ENCODE measurements around the gene PACSIN2. TPM values are rescaled to one million over a fixed set of nuclear protein-coding genes. Genes with fewer than 3 reads are reported as not detected.
A peak's percentile ranks its signal among the peaks of the same experiment; 100 is the strongest.

Gene PACSIN2
- total RNA-seq, 1 experiment from 2014 or later: 46.2 TPM

DNA sequence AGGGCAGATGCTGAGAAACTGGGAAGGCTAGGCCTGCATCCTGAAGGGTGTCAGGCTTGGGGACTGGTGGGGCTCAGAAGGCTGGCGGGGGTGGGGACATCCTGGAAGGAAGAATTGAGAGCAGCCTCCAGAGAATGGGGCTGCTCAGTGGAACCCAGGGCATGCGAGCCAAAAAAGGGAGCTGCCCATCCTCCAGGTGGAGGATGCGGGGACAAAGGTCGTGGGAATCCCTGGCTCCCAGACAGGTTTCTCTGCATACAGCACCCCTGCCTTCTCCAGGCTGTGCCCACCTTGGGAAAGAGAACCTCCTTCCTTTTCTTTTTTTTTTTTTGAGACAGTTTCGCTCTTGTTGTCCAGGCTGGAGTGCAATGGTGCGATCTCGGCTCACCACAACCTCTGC, 117.0 kb downstream of the PACSIN2 start:
- no peaks in the 10 kb centered on the region for H3K36me3 ChIP-seq
- H3K9me3 ChIP-seq: no peaks in the 10 kb centered on the region
- DNase-seq: no peak
- no peaks in the 10 kb centered on the region for H3K27me3 ChIP-seq
- no peak overlapping the region for H3K4me3 ChIP-seq

DNA sequence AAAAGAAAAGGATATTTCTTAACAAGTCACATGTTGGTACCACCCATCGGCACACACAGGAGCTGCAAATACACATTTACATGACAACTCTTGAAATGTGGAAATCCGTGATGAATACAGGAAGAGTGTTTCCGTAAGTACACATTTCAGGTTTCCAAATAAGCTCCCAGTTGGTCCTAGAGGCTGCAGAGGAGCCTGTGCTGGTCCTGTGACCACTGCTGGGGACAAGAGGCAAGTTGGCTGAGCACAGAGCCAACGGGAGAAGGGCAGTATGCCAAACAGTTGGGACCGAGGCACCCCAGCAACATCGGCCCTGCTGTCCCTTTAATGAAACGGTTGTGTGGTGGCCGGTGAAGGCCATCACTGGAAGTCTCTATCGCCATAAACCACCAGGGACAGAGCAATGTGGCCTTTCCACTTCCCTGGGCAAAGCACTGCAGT, 119.4 kb downstream of the PACSIN2 start:
- Histone ChIP-seq H3K36me3 (peaks cover 4% of the 10 kb centered on the region; the same call in 1 of the 2 replicates), H3K4me3 (no peak overlapping the region), H3K27me3 (no peaks in the 10 kb centered on the region), H3K9me3 (no peaks in the 10 kb centered on the region)
- no peak for DNase-seq

DNA sequence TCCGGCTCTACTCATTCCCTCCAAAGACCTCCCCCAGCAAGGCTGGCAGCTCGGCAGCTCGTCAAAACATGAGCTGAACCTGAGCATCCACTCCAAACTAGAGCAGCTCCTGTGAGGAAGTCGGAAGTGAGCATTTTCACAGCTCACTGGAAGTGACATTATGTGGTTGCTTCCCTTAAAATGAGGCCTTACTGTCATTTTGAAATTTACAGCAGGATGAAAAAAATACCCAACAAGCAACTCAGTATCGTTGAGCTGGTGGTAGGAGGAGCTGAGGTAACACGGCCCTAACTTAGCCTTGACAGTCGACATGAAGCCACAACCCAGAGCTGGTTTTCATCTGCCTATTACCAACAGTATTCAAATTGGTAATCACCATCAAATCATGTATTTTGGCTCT, 119.9 kb downstream of the PACSIN2 start:
- Histone ChIP-seq H3K4me3 (no peak overlapping the region), H3K9me3 (no peaks in the 10 kb centered on the region), H3K36me3 (peaks cover 4% of the 10 kb centered on the region; the same call in 1 of the 2 replicates), H3K27me3 (no peaks in the 10 kb centered on the region)
- DNase-seq: no peak

DNA sequence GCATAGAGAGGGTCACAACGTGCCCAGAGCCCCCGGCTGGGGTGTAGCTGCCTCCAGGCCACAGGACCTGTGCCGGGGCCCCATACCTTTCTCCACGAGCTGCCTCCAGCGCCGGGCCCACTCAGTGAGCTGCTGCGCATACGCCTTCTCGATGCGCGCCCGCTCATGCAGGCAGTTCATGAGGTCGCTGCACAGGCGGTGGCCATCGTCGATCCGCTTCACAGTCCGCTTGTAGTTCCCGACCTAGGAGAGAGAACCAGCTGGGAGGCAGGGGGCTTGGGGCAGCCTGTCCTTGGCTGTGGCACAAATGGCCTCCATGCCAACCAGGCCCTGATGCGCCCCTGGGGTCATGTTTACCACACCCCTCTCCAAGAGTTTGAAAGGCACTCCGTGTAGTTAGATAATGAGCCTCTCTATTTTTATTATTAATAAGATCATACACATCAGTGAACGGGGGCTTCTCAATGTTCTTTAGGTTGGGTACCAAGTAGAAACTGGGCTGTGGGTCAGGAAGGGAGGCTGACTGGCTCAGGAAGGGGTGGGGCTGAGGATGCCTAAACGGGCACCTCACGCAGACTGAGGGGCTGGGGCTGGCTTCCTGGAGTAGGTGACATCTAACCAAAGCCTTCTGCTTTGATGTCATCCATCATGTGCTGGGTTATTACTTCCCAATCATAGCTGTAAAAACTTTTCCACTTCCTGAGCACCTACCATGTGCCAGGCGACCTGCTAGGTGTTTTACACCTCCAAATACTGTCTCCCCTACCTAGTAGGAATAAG, 121.4 kb downstream of the PACSIN2 start:
- Histone ChIP-seq H3K36me3 (peaks cover 4% of the 10 kb centered on the region; the same call in 1 of the 2 replicates), H3K4me3 (no peak overlapping the region), H3K9me3 (no peaks in the 10 kb centered on the region), H3K27me3 (no peaks in the 10 kb centered on the region)
- no peak for DNase-seq

DNA sequence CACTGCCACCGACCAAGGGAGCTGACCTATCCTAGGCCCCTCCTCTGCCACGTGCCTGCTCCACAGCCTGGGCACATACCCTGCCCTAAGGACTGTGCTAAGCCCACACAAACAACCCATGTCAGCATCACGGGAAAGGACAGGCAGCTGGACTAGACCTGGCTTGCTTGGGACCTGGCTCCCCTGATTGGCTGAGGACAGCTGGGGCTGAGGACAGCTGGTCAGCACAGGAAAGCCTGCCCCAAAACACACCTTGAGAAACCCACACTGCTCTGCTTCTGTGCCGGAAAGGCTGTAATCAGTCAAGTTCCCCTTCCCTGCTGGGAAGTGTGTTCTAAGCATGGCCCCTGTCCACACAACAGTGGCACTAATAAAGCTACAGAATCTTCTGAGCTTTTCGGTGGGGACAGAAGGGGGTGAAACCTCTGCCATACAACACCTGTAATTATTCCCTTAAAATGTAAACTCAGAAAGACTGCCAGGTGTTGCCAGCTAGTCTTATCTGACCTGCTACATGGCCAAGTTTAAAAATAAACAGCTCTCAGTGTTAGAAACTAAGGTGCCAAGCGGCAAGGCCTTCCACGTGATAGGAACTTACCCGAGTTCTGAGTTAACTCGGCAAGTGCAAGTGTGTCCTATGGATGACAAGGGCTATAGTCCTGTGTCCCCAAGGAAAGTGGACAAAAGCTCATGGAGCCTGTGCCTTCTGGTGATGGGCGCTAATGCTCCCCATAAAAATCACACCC, 122.2 kb downstream of the PACSIN2 start:
- Histone ChIP-seq H3K9me3 (no peaks in the 10 kb centered on the region), H3K36me3 (peaks cover 8% of the 10 kb centered on the region; the same call in 1 of the 2 replicates), H3K27me3 (no peaks in the 10 kb centered on the region), H3K4me3 (no peak overlapping the region)
- no peak for DNase-seq

DNA sequence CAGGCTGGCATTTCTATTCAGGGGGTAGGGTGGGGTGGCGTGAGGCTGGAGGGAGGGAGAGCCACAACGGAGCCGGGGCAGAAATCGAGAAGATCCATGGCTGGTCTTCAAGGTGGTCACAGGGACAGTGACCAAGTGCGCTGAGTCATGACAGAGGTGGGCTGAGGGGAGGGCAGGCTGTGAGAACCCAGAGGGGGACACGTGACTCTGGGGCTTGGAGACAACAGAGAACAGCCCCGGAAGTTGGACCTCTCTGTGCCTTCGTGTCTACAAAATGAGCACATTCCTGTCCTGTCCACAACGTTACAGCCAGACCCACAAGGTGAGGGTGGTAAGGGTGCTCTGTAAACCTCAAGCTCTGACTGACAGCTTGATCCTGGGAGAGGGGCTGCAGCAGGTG, 122.8 kb downstream of the PACSIN2 start:
- Histone ChIP-seq H3K36me3 (peaks cover 8% of the 10 kb centered on the region; the same call in 1 of the 2 replicates), H3K4me3 (no peak overlapping the region), H3K27me3 (no peaks in the 10 kb centered on the region), H3K9me3 (no peaks in the 10 kb centered on the region)
- no peak for DNase-seq

DNA sequence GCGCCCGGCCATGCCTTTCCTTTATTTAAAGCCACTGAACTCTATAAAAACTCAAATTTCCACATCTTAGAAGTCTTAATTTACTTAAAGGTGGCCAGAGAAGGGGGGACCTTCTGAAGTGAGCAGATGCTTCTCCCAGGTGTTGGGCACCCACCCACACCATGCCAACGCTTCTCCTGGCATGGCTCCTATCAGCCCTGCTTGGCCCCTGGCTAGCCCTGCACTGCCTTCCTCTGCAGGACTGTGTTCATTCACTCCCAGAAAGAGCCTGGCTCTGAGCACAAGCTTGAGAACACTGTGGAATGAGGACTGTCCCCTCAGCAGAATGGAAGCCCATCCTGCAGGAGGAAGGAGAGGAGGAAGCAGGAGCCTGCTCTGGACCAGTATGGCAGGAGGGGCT, 123.3 kb downstream of the PACSIN2 start:
- DNase-seq: no peak
- Histone ChIP-seq H3K9me3 (no peaks in the 10 kb centered on the region), H3K4me3 (no peak overlapping the region), H3K27me3 (no peaks in the 10 kb centered on the region), H3K36me3 (peaks cover 8% of the 10 kb centered on the region; the same call in 1 of the 2 replicates)

DNA sequence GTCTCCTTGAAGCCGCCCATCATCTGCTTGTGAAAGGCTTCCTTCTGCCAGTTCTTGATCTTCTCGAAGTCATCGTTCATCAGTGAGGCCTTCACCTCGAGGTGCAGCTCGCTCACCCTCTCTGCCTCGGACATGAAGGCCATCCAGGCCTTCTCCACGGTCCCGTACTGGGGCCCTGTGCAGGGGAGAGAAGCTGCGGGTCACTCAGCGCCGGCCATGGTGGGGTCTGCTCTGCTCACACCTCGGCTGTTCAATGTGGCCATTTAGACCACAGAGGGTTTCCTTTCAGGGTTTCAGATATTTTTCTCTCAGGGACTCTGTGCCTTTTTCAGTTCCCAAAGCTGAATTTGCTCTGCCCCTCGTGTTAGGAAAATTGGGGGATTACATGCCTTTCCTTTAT, 123.9 kb downstream of the PACSIN2 start:
- no peaks in the 10 kb centered on the region for H3K9me3 ChIP-seq
- H3K36me3 ChIP-seq: peaks cover 11% of the 10 kb centered on the region
- no peak overlapping the region for H3K4me3 ChIP-seq
- no peak for DNase-seq
- H3K27me3 ChIP-seq: no peaks in the 10 kb centered on the region

DNA sequence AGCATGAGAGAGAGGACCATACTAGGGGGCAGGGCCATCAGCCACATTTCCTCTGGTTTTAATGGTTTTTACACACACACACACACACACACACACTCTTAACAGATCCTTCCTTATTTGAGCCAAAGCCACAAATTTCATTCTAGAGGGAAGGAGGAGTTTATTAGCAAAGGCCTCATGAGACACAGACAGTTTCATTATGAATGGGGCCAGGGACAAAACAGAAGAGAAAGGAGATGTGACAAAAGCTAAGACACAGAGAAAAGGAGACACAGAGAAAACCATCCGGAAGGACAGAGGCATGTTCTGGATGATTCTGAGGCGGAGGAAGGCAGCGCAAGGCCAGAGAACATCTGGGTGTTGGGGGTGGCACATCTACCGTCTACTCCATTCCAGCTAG, 125.6 kb downstream of the PACSIN2 start:
- H3K9me3 ChIP-seq: no peaks in the 10 kb centered on the region
- no peak for DNase-seq
- peaks cover 20% of the 10 kb centered on the region for H3K36me3 ChIP-seq
- no peaks in the 10 kb centered on the region for H3K27me3 ChIP-seq
- no peak overlapping the region for H3K4me3 ChIP-seq

DNA sequence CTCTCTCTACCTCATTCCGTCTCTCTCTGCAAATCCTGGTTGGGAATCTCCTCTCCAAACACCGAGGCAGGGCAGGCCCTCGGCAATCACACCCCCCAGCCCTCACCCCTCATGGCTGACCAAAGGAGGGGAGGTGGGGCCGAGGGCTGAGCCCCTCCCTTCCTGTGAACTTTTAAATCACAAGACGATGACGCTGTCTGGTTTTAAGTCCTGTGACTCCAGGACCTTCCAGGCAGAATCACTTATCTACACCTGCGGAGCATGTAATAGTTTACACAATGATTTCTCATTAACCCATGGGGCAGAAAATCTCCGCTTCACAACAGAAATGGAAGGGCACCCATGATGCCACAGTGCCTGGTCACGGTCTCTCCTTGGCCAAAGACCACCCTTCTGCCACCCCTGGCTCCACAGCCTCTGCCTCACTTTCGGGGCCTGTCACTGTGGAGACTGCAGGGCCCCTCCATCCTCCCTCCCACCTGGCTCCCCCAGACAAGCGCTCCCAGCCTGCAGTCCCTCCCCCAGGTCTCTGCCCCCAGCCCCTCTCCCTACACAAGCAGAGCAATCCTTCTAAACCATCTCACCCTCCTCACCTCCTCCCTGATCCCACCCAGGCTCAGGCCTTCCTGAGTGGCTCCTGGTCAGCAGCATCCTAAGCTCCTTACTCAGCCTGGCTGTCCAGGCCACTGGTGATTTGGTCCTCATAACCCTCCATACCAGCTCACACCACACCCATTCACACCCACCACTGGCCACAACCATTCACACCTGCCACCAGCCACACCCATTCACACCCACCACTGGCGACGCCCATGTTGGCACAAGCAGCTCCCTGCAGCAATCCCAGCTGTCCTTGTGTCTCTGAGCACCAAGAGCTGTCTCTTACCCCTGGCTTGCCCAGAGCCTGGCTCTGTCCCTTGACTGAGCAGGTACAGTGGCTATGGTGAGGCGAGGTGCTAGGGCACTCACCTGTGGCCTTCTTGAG, 127.1 kb downstream of the PACSIN2 start:
- no peak for DNase-seq
- no peaks in the 10 kb centered on the region for H3K9me3 ChIP-seq
- peaks cover 23% of the 10 kb centered on the region for H3K36me3 ChIP-seq
- no peak overlapping the region for H3K4me3 ChIP-seq
- no peaks in the 10 kb centered on the region for H3K27me3 ChIP-seq

DNA sequence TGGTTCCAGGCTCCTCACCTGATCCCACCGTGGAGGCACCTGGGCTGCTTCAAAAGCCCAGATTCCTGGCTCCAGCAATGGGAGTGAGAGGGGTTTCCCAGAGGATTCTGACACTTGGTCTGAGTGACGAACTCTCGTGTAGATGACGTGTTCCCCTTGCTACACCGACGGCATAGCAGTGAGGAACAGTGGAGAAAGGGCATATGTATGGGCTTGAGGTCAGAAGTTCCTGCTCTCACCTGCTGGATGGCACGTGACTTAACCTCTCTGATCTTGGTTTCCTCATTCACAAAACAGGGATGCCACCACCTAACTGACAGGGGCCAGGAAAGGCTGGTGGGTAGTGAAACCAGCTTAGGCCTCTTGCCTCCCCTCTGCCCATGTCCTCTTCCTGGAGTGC, 127.8 kb downstream of the PACSIN2 start:
- DNase-seq: no peak
- Histone ChIP-seq H3K27me3 (no peaks in the 10 kb centered on the region), H3K9me3 (no peaks in the 10 kb centered on the region), H3K4me3 (no peak overlapping the region), H3K36me3 (peaks cover 23% of the 10 kb centered on the region)

DNA sequence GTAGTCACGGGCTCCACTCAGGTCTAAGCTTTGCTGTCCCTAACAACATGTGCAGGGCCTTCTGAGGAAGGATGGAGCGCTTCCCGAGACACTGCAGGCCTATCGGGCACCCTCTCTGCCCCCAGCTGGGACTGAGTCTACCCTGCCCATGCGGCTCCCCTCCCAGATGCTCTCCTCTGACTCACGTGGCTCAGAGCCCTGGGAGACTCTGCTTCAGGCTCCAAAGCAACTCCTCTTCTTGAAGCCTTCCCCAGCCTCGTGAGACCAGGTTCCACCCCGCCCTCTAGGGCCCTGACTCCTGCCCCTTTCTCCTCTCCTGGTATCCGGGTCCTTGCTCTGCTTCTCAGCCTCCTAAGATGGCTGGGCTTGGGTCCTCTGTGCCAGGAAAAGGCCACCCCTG, 129.5 kb downstream of the PACSIN2 start:
- peak; percentile 74 for DNase-seq
- Histone ChIP-seq H3K27me3 (no peaks in the 10 kb centered on the region), H3K36me3 (peaks cover 24% of the 10 kb centered on the region), H3K4me3 (no peak overlapping the region), H3K9me3 (no peaks in the 10 kb centered on the region)

DNA sequence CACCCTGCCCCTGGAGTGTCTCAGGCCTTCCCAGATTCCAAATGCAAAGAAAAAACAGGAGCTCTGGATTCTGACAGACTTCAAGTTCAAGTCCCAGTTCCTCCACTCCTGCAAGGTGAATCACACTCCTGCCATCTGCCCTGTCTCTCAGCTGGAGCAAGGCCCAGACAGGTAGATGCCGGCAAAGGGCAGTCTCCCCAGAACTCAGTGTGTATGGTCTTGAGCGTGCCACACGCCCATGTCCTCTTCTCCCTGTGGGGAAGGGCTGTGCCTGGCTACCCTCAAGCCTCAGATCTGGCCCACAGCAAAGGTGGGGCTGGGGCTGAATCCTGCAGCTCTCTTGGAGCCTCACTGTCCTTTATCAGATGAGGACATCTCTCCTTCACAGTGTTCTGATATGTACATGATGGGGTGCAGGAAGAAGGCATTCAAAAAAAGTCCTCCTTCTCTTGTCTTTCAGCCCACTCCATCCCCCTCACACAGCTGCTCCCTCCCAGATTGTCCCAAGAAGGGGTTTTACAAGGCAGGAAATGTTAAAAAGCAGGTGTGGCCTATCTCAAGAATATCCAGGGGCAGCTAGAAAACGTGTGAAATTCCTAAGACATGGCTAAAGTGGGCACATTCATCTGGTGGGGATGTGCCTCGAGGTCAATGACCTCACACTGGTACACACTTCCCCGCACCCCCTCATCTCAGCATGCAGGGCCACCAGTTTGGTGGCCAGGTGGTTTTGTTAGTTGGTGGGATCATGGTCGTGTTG, 130.2 kb downstream of the PACSIN2 start:
- no peak for DNase-seq
- peaks cover 27% of the 10 kb centered on the region for H3K36me3 ChIP-seq

DNA sequence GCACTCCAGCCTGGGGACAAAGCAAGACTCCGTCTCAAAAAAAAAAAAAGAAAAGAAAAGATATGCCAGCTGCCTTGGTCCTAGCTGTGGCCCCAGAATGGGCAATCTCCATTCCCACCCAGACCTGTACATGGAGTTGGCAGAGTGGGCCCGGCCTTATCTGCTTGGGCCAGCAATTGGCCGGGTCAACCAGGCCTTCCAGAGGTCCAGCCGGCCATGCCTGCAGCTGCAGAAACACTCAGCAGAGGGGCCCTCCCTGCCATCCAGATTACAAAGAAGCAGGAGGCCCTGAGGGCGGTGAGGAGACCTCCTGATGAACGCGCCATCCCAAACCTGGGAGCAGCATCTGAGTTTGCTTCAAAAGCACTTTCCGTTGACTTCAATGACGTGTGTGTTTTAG, 131.0 kb downstream of the PACSIN2 start:
- Histone ChIP-seq H3K27me3 (no peaks in the 10 kb centered on the region), H3K9me3 (no peaks in the 10 kb centered on the region), H3K4me3 (no peak overlapping the region), H3K36me3 (peaks cover 27% of the 10 kb centered on the region)
- DNase-seq: no peak

More for the DNA sequence above, 130.2 kb downstream of the PACSIN2 start:
- H3K9me3 ChIP-seq: no peaks in the 10 kb centered on the region
- no peak overlapping the region for H3K4me3 ChIP-seq
- no peaks in the 10 kb centered on the region for H3K27me3 ChIP-seq

DNA sequence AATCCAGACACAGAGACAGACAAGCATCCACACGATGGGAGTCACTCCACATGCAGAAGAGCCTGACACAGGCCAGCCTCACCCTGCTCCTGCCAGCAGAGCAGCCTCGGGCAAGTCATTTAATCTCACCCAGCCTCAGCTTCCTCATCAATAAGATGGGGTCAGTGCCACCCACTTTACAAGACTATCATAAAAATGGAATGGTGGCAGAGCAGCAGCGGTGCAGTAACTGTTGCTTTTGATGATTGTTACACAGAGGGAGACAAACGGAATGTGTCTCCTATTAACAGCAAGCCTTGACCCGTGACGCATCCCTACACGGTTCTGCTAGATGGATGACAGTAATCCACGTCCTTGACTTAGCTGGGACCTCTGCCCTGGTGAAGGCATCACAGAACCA, 131.8 kb downstream of the PACSIN2 start:
- DNase-seq: no peak
- H3K36me3 ChIP-seq: peaks cover 28% of the 10 kb centered on the region

More for the DNA sequence above, 131.8 kb downstream of the PACSIN2 start:
- H3K27me3 ChIP-seq: no peaks in the 10 kb centered on the region
- H3K4me3 ChIP-seq: no peak overlapping the region
- no peaks in the 10 kb centered on the region for H3K9me3 ChIP-seq

Data from MG63 (cell line).